Activated CD4-positive, alpha-beta T cell treated with anti-CD3 and anti-CD28 coated beads, Interleukin-2, amount 50 U/mL, for 1 hour (primary cell): ENCODE data around the gene PRKCE.

Experiments
- DNase-seq: peaks from one replicate; pipeline ENCODE4 v3.0.0-alpha.2; 2020

The PRKCE gene

DNA sequence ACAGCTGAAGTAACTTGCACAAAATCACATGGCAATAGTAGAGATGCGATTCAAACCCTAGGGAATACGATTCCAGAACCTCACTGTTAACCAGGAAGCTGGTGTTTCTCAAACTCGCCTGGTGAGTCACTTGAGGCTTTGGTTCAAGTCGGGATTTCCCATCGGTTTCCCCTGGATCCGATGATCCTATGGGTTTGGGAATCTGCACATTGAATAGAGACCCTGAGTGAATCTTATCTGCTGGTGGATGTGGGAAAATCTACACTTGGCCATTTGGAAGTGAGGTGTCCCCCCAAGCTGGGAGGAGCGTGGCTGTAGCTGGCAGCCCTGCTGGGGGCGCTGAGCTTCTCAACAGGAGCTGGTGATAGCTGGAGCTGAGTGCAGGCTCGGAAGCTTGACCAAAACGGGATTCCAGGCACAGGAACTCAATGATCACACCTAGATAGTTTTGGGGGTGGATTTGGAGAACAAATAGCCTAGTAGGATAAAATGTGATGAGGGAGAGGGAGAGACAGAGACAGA, 135.4 kb downstream of the PRKCE start:
- no peak for DNase-seq

GRCh38 chr2:45788401-45788800, 136.9 kb downstream of the PRKCE start:
- no peak for DNase-seq

- no peak for DNase-seq
Measured at GRCh38 chr2:45789317-45789716, 137.8 kb downstream of the PRKCE start.

GRCh38 chr2:45789961-45790723, 138.7 kb downstream of the PRKCE start:
- no peak for DNase-seq

DNA sequence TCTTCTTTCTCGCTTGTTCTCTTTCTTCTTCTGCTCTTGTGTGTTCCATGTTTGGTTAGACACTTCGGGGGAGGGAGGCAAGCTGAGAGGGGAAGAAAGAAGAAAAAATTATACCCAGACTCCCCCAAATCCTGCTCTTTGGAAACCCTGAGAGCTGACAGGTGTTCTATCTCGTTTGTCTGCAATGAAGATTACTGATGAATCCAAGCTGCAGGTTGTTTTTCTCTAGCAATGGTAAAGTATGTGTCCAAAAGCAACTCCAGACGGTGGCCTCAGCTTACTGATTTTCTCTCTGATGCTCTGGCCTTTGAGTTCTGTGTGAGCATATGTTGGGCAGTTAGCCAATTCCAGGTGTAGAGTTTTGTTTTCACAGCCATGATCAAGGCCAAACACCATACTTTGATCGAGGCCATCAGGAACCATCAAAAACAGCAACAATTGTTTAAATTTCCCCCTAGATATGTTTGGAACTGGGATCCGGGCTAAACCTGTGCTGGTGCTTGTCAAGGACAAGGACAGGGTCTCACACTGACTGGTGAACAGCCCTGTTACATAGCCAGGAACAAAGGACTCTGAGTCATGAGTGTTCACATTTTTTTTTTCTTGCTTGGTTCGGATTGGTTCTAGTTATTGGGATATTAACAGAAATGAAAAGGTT, 142.0 kb downstream of the PRKCE start:
- DNase-seq, result no peak

DNA sequence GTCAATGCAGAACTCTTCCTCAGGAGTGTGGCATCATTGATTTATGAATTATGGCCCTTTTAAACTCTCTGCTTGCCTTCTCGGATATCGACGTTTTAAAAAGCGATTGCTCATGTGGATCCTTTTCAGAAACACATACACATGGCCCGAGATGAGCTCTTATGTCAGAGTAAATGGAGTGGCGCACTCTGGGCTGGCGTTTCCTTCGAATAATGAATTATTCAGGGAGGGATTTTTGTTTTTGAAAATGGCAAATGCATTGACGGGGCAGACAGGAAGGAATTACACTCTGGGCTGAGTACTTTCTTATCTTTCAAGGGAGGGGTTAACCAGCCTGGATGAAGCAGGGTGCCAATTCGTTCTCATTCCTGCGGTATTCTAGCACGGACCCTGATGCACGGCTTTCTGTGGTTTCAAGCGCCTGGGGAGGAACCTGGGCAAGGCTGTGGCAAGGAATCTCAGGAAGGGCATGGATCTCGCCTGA, 142.7 kb downstream of the PRKCE start:
- DNase-seq, result no peak

- no peak for DNase-seq
Measured at GRCh38 chr2:45796500-45796899, 145.0 kb downstream of the PRKCE start.

- no peak for DNase-seq
Measured at GRCh38 chr2:45797451-45798230, 146.2 kb downstream of the PRKCE start.

- DNase-seq, result no peak
Measured at GRCh38 chr2:45799679-45800381, 148.4 kb downstream of the PRKCE start.

DNA sequence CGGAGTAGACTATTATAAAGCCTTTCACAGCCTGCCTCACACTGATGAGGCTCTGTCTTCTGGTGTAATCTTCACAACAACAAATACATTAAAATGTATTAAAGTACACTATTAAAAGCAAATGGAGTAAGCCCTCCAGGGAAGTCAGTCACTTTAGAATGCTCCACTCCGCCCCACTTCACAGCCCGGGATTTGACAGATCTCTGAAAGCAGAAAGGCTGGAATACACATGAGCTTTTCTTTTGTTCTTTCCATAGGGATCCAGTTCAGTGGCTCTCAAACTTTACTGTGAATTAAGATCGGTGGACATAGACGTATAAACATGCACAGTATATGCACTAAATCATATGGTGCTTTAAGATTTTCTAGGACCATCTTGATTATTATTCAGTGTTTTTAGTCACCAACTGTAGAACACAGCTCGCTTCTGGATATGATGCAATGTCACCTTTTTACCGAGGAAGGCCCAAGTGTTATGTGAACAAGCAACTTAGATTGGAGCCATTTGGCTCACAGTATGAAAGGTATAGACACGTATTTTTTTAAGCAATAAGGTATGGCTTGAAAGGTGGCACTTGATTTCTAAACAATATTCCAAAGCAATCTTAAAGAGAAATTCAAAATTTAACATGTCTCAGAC, 151.1 kb downstream of the PRKCE start:
- DNase-seq, result no peak

GRCh38 chr2:45804987-45805755, 153.7 kb downstream of the PRKCE start:
- DNase-seq, result no peak

DNA sequence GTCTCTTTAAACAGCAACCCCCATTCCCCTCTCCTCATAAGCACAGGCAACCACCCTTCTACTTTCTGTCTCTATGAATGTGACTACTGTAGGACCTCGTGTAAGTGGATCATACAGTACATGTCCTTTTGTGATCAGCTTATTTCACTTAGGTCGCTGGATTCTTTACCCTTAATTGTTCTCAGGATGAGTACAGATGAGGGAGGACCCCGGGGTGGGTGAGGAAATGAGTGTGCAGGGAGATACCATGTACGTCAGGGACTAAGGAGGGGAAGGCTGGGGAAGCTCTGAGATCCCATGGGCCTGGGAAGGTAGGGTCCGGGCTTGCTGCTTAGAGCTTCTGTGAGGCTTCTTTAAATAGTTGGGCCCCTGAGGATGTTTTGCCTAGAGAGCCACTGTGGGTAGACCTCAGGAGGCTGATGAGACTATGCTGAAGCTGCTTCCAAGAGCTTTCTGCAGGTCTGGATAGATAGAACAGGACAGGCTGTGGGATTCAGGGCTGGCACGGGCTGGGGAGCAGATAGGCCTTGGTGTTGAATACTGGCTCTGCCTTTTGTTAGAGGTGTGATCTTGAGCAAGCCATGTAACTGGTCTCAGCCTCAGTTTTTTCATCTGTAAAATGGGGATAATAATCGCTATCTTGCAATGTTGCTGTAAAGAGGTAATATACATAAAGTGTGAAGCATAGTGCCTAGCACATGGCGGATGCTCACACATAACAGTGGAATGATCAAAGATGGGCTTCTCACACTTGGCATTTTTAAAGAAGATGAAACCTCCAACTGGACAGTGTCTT, 155.3 kb downstream of the PRKCE start:
- DNase-seq, result no peak

DNA sequence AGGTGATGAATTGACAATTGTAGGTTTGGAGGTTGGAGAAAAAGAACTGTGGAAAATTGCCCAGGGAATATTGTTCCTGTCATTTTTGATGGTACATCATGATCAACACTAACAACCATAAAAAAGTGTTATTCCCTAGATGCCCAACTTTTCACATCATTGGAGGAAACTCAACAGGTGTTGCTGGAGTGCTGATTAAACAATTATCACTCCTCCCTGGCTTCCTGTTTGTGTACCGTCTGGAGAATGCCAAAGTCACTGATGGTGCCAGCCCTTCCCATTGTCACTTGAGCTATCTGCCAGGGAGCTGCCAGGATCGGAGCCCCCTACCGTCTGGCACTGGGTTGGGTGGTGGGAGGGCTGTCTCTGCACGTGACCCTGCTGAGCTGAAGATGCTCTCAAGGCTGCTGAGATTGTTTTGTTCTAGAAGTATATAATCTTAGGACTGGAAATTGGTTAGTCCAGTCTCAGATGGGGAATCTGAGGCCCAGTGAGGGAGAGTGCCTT, 156.9 kb downstream of the PRKCE start:
- no peak for DNase-seq

- DNase-seq, result no peak
Measured at GRCh38 chr2:45809205-45809604, 157.7 kb downstream of the PRKCE start.

GRCh38 chr2:45812011-45812500, 160.6 kb downstream of the PRKCE start:
- DNase-seq, result no peak

- no peak for DNase-seq
Measured at GRCh38 chr2:45813003-45813941, 161.8 kb downstream of the PRKCE start.

DNA sequence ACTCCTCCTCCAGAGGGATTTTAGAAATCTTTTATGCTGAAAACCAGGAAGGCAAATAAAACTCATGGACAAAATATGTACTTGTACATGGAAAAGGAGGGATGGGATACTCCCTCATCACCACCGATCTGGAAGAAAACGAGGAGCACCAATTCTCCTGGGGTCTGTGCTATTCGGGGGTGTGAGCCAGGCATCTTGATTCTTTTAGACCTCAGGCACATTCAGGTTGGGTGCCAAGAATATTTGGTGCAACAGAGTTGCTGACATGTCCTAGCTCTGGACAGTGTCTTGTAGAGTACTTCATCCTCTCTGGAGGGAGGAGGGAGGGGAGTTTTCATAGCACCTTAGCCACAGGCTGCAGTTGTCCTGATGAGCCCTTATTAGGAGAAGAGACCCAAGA, 163.0 kb downstream of the PRKCE start:
- DNase-seq, result no peak

GRCh38 chr2:45814951-45815621, 163.6 kb downstream of the PRKCE start:
- DNase-seq, result no peak
